Left lung (tissue), 10 donors: ENCODE data around the gene USP33. TPM values are rescaled to one million over a fixed set of nuclear protein-coding genes. Genes with fewer than 3 reads are reported as not detected.
A peak's percentile ranks its signal among the peaks of the same experiment; 100 is the strongest.
"Not testable (repeated sequence)": the region's sequence is repeated elsewhere in the genome, so short reads cannot be mapped to it uniquely, and the experiment has no call there.

ENCODE experiments used
- ATAC-seq: fragments of 200-7000 bp; cut with Tn5 transposase; one replicate; pipeline ENCODE4 v1.9.1; 2020; ENCODE audit warnings: moderate library complexity
- DNase-seq, 4 donors: peaks; one replicate each; pipeline ENCODE4 v3.0.0-alpha.2; 2013 to 2020
- H3K27ac ChIP-seq, 2 donors: fragments of 200-600 bp; sonication (generic) in 1 of 2; one replicate each; pipeline versions ENCODE4 v1.5.0 to v1.8.0; 2020 to 2021
- H3K27me3 ChIP-seq, 2 donors: fragments of 200-600 bp; sonication (generic) in 1 of 2; one replicate each; pipeline versions ENCODE4 v1.5.0 to v1.8.0; 2020 to 2021
- H3K36me3 ChIP-seq, 2 donors: fragments of 200-600 bp; sonication (generic) in 1 of 2; one replicate each; pipeline versions ENCODE4 v1.5.0 to v1.8.0; 2020 to 2021
- H3K4me1 ChIP-seq, 2 donors: fragments of 200-600 bp; one replicate each; pipeline ENCODE4 v1.8.0; 2021
- H3K4me3 ChIP-seq, 2 donors: fragments of 200-600 bp; sonication (generic) in 1 of 2; one replicate each; pipeline versions ENCODE4 v1.5.0 to v1.8.0; 2020 to 2021; ENCODE audit warnings: mild to moderate bottlenecking in 1 of 2
- H3K9me3 ChIP-seq, 2 donors: fragments of 200-600 bp; sonication (generic) in 1 of 2; one replicate each; pipeline versions ENCODE4 v1.5.0 to v1.8.0; 2020 to 2021
- intact Hi-C, 2 donors: fragments of 100-400 bp; cut with DNase I; formaldehyde crosslinking; loops; one replicate each; pipeline versions ENCODE4 v1.11.2 to v1.14.2; 2022
- polyA plus RNA-seq, 6 donors: library from polyadenylated mRNA; unstranded; fragments of 120-200 nt; gene quantifications; one replicate each; pipeline ENCODE4 v1.2.1, GENCODE V29; 2013; ENCODE audit not compliant: insufficient read length in 6 of 6
- total RNA-seq, 2 donors: library from RNA; stranded (reverse); fragmentation: NEBNext Ultra II Directional; extraction: Animal tissue kit (Norgen Biotek cat#: 25700); gene quantifications; one replicate each; pipeline ENCODE4 v1.2.1, GENCODE V29; 2021
- TF ChIP-seq, protein P1 (sequence below), 2 donors: fragments of 200-600 bp; sonication (generic) in 1 of 2; IDR thresholded peaks; one replicate each; pipeline versions ENCODE4 v1.5.0 to v1.8.0; 2021; ENCODE audit warnings: antibody characterized with exemption in 2 of 2
- donor health status: DM: no; HTN: yes; CAD: no.
- donor health status: DM: no; HTN: no; CAD: no.

Gene USP33
- total and polyA plus RNA-seq, 8 donors, result 50.5 to 136 (median 116) TPM

DNA sequence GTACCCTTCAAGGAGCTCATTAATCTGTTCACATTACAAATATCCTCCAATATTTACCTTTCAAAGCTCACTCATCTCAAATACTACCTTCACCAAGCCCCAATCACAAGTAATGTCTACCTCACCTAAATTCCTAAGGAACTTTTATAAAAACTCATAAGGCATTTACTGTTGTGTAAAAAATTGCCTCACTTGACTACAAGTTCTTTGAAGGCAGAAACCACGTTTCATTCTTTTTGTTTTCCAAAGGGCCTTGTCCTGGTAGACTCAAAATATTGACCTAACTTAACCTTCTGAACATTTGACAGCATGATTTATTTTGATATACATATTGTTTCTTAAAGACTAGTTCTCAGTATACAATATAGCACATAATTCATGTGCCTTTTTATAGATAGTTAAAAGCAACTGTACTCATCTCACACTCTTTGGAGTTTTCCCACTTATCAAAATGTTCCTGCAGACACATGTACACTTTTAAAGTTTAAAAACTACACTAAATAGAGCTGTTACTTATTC lies 2.5 kb downstream of the USP33 start:
- TF ChIP-seq, protein P1, sequence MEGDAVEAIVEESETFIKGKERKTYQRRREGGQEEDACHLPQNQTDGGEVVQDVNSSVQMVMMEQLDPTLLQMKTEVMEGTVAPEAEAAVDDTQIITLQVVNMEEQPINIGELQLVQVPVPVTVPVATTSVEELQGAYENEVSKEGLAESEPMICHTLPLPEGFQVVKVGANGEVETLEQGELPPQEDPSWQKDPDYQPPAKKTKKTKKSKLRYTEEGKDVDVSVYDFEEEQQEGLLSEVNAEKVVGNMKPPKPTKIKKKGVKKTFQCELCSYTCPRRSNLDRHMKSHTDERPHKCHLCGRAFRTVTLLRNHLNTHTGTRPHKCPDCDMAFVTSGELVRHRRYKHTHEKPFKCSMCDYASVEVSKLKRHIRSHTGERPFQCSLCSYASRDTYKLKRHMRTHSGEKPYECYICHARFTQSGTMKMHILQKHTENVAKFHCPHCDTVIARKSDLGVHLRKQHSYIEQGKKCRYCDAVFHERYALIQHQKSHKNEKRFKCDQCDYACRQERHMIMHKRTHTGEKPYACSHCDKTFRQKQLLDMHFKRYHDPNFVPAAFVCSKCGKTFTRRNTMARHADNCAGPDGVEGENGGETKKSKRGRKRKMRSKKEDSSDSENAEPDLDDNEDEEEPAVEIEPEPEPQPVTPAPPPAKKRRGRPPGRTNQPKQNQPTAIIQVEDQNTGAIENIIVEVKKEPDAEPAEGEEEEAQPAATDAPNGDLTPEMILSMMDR (IDR thresholded peaks at IDR 0.05), result no peak
- intact Hi-C loops, result no loop called here

DNA sequence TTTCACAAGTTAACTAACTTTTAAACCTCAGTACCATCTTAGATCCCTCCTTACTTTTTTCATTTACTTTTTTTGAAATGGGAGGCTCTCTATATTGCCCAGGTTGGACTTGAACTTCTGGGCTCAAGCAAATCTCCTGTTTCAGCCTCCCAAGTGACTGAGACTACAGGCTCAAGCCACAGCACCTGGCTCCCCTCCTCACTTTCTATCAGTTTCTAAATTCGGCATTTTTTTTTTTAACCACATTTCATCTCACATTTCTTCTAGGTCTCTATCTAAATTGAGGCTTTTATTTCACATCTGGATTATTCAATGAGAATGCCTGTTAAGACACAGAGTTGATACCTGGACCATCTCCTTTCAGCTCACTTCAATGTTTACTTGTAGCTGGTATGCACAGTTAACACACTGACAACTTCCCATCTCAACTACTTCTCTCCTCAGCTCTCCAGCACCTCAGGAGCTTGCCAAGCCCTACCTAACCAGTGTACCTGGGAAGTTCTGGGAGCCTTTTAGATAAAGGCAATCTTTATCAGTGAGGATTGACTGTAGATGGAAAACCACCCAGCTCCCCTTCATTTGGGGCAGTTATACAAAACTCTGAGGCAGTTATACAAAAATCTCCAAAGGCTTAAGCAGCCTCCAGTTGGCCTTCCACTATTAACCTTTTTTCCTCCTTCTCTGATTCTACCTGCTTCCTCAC lies 3.4 kb downstream of the USP33 start:
- intact Hi-C loops, result no loop called here
- Histone ChIP-seq H3K4me3 (no peak overlapping the region), H3K4me1 (peaks cover 0 to 44% of the 10 kb centered on the region in 2 donors), H3K36me3 (no peaks in the 10 kb centered on the region), H3K27ac (no peak overlapping the region), H3K27me3 (no peaks in the 10 kb centered on the region), H3K9me3 (no peaks in the 10 kb centered on the region)
- TF ChIP-seq, protein P1 (IDR thresholded peaks at IDR 0.05), result no peak
- DNase-seq (no peak), ATAC-seq (no peak)

More for the DNA sequence above, 2.5 kb downstream of the USP33 start:
- Histone ChIP-seq H3K4me1 (peaks cover 0 to 42% of the 10 kb centered on the region in 2 donors), H3K27me3 (no peaks in the 10 kb centered on the region), H3K27ac (peak overlapping the region; percentile 23 to 34), H3K4me3 (no peak overlapping the region), H3K9me3 (no peaks in the 10 kb centered on the region), H3K36me3 (no peaks in the 10 kb centered on the region)
- DNase-seq (no peak), ATAC-seq (no peak)

DNA sequence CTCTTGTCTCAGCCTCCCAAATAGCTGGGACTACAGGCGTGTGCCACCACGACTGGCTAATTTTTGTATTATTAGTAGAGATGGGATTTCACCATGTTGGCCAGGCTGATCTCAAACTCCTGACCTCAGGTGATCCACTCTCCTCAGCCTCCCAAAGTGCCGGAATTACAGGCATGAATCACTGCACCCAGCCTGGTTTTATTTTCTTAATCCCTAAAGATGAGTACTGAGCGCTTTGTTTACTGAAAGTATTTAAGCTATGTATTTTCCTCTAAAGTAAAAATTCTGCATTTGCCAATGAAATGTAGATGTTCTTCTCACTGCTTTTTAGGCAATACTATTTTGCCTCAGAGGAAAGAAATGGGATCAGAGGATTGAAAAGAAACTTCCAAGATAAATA lies 10.2 kb downstream of the USP33 start:
- H3K9me3 ChIP-seq, H3K36me3 ChIP-seq, ATAC-seq, DNase-seq, H3K27ac ChIP-seq, H3K4me3 ChIP-seq, intact Hi-C loops, H3K27me3 ChIP-seq: not testable (repeated sequence)
- H3K4me1 ChIP-seq, result peaks cover 0 to 13% of the 10 kb centered on the region in 2 donors

DNA sequence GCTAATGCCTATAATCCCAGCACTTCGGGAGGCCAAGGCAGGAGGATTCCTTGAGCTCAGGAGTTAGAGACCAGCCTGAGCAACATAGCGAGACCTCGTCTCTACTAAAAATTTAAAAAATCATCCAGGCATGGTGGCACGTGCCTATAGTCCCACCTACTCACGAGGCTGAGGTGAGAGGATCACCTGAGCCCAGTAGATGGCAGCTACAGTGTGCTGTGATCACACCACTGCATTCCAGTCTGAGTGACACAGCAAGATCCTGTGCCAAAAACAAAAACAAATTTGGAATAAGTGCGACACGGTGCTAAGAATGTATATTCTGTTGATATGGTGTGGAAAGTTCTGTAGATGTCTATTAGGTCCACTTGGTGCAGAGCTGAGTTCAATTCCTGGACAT lies 15.1 kb downstream of the USP33 start:
- Histone ChIP-seq H3K9me3 (no peaks in the 10 kb centered on the region), H3K27me3 (no peaks in the 10 kb centered on the region), H3K4me3 (no peak overlapping the region), H3K4me1 (peaks cover 0 to 7% of the 10 kb centered on the region in 2 donors), H3K36me3 (peaks cover 0 to 15% of the 10 kb centered on the region in 2 donors), H3K27ac (no peak overlapping the region)
- TF ChIP-seq, protein P1 (IDR thresholded peaks at IDR 0.05), result no peak
- ATAC-seq (no peak), DNase-seq (no peak)
- intact Hi-C loops, result no loop called here

DNA sequence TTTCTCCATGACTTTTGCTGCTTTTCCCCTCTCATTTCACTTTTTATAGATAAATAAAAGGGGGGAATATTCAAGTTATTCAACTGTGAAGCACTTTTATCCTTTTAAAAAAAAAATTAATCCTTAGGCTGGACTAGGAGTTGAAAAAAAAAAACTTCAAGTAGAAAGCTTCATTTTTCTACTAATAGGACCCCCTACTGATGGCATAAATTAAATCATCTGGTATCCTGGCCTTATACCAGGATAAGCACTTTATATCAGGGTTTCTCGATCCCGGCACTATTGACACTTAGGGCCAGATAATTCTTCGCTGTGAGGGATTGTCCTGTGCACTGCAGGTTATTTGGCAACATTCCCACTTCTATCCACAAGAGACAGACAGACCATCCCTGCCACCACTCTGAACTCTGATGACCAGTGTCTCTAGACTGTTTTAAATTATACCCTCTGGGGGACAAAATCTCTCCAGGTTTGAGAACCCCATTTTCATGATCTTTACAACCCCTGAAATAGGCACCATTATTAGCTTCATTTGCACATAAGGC lies 17.6 kb downstream of the USP33 start:
- H3K4me1 ChIP-seq, result no peaks in the 10 kb centered on the region
- DNase-seq (no peak), ATAC-seq (no peak)
- no peak overlapping the region for H3K4me3 ChIP-seq
- peaks cover 0 to 28% of the 10 kb centered on the region in 2 donors for H3K36me3 ChIP-seq
- no peak overlapping the region for H3K27ac ChIP-seq
- H3K27me3 ChIP-seq, result no peaks in the 10 kb centered on the region
- H3K9me3 ChIP-seq, result no peaks in the 10 kb centered on the region
- TF ChIP-seq, protein P1 (IDR thresholded peaks at IDR 0.05), result no peak
- intact Hi-C loops, result no loop called here
